Stimulated activated CD4-positive, alpha-beta T cell treated with anti-CD3 and anti-CD28 coated beads, Interleukin-15, amount 100 ng/mL, for 48 hours (primary cell): Measurements from ENCODE around the gene BAHD1.
"Not testable (repeated sequence)": the region's sequence is repeated elsewhere in the genome, so short reads cannot be mapped to it uniquely, and the experiment has no call there.

Experiments
- DNase-seq, 2 donors: peaks; one replicate each; pipeline ENCODE4 v3.0.0-alpha.2; 2020; ENCODE audit warnings: low read depth in 2 of 2

Gene BAHD1

GRCh38 chr15:40445421-40445922 is 4.7 kb downstream of the BAHD1 start:
- DNase-seq: no peak

GRCh38 chr15:40446144-40446543 is 5.4 kb downstream of the BAHD1 start:
- no peak for DNase-seq

- DNase-seq: no peak
Observed at GRCh38 chr15:40448354-40448753, 7.6 kb downstream of the BAHD1 start.

- no peak for DNase-seq
Observed at GRCh38 chr15:40449275-40449674, 8.5 kb downstream of the BAHD1 start.

- no peak for DNase-seq
Observed at GRCh38 chr15:40450047-40450446, 9.3 kb downstream of the BAHD1 start.

GRCh38 chr15:40451527-40452158 is 10.9 kb downstream of the BAHD1 start:
- DNase-seq: no peak

GRCh38 chr15:40452296-40453090 is 11.7 kb downstream of the BAHD1 start:
- no peak for DNase-seq

- not testable (repeated sequence) for DNase-seq
Observed at GRCh38 chr15:40453941-40454340, 13.2 kb downstream of the BAHD1 start.

GRCh38 chr15:40454904-40455391 is 14.2 kb downstream of the BAHD1 start:
- no peak for DNase-seq

- DNase-seq: no peak
Observed at GRCh38 chr15:40456299-40456712, 15.6 kb downstream of the BAHD1 start.

- DNase-seq: no peak
Observed at GRCh38 chr15:40456738-40457137, 16.0 kb downstream of the BAHD1 start.

- no peak for DNase-seq
Observed at GRCh38 chr15:40458495-40459371, 18.0 kb downstream of the BAHD1 start.

GRCh38 chr15:40459391-40460015 is 18.8 kb downstream of the BAHD1 start:
- no peak for DNase-seq

- no peak for DNase-seq
Observed at GRCh38 chr15:40460404-40460803, 19.7 kb downstream of the BAHD1 start.

- DNase-seq: no peak
Observed at GRCh38 chr15:40461958-40462357, 21.2 kb downstream of the BAHD1 start.

- DNase-seq: no peak
Observed at GRCh38 chr15:40463279-40463678, 22.5 kb downstream of the BAHD1 start.

- DNase-seq: no peak
Observed at GRCh38 chr15:40463886-40464545, 23.3 kb downstream of the BAHD1 start.

GRCh38 chr15:40464595-40465185 is 23.9 kb downstream of the BAHD1 start:
- no peak for DNase-seq

GRCh38 chr15:40465939-40466338 is 25.2 kb downstream of the BAHD1 start:
- no peak for DNase-seq

- DNase-seq: no peak
Observed at GRCh38 chr15:40466426-40467260, 25.9 kb downstream of the BAHD1 start.
